Activated B cell treated with CpG ODN at 0.5 μM for 24 hours (primary cell): ENCODE measurements around the gene VN1R2. TPM values are rescaled to one million over a fixed set of nuclear protein-coding genes. Genes with fewer than 3 reads are reported as not detected.
"Not testable (repeated sequence)": the region's sequence is repeated elsewhere in the genome, so short reads cannot be mapped to it uniquely, and the experiment has no call there.

Experiments
- ATAC-seq: fragments of 200-7000 bp; cut with Tn5 transposase; one replicate; pipeline ENCODE4 v1.10.0; 2021; ENCODE audit warnings: low read depth, mild to moderate bottlenecking, moderate library complexity
- CTCF ChIA-PET: fragments of 350-600 bp; sonication (Branson Sonifier 250); formaldehyde crosslinking; loops from one replicate; lab custom pipeline; 2021; ENCODE audit warnings: antibody characterized with exemption; lab: Charles Lee
- POLR2A ChIA-PET: fragments of 350-600 bp; sonication (Branson Sonifier 250); formaldehyde crosslinking; loops from one replicate; lab custom pipeline; 2021; ENCODE audit warnings: antibody characterized with exemption; lab: Charles Lee
- DNase-seq: peaks from one replicate; pipeline ENCODE4 v3.0.0; 2022
- H3K27ac Mint-ChIP-seq: one replicate; pipeline ENCODE4 v1.8.0; 2020; ENCODE audit warnings: mixed read lengths
- H3K27me3 Mint-ChIP-seq: one replicate; pipeline ENCODE4 v1.8.0; 2021; ENCODE audit warnings: mixed read lengths
- H3K36me3 Mint-ChIP-seq: one replicate; pipeline ENCODE4 v1.8.0; 2021; ENCODE audit warnings: low read depth, mixed read lengths
- H3K4me1 Mint-ChIP-seq: one replicate; pipeline ENCODE4 v1.8.0; 2021; ENCODE audit warnings: mixed read lengths
- H3K4me3 Mint-ChIP-seq: one replicate; pipeline ENCODE4 v1.8.0; 2020; ENCODE audit warnings: mild to moderate bottlenecking, mixed read lengths
- H3K9me3 Mint-ChIP-seq: one replicate; pipeline ENCODE4 v1.8.0; 2020; ENCODE audit warnings: mixed read lengths
- intact Hi-C: fragments of 100-400 bp; cut with micrococcal nuclease; formaldehyde crosslinking; loops from one replicate; pipeline ENCODE4 v1.15.1; 2024
- total RNA-seq: library from RNA; stranded (reverse); gene quantifications from 2 replicates; pipeline ENCODE4 v1.2.3, GENCODE V29; 2022
- TF ChIP-seq, protein P1 (sequence below): fragments of 200-600 bp; IDR thresholded peaks from one replicate; pipeline ENCODE4 v1.8.0; 2022; ENCODE audit warnings: antibody characterized with exemption, mild to moderate bottlenecking

Gene VN1R2, protein sequence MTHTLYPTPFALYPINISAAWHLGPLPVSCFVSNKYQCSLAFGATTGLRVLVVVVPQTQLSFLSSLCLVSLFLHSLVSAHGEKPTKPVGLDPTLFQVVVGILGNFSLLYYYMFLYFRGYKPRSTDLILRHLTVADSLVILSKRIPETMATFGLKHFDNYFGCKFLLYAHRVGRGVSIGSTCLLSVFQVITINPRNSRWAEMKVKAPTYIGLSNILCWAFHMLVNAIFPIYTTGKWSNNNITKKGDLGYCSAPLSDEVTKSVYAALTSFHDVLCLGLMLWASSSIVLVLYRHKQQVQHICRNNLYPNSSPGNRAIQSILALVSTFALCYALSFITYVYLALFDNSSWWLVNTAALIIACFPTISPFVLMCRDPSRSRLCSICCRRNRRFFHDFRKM
- total RNA-seq = not detected in 2 replicates

- DNase-seq, H3K27ac Mint-ChIP-seq, POLR2A ChIA-PET, H3K27me3 Mint-ChIP-seq, H3K4me3 Mint-ChIP-seq, ATAC-seq, CTCF ChIA-PET: not testable (repeated sequence)
- peaks cover 25% of the 10 kb centered on the region for H3K9me3 Mint-ChIP-seq
- peaks cover 12% of the 10 kb centered on the region for H3K4me1 Mint-ChIP-seq
- H3K36me3 Mint-ChIP-seq = peaks cover 13% of the 10 kb centered on the region
- intact Hi-C loops = loop anchor here (10.0 kb wide), 2 partner anchors 103 to 153 kb away; partner anchors contain the start of genes ZNF160 and ZNF347
Measured at GRCh38 chr19:53257715-53258342, at the start of gene VN1R2. TSS of gene VN1R2 (plus strand) at chr19:53258292. CDS start at chr19:53258376, 84 bp downstream.

- POLR2A ChIA-PET, H3K4me3 Mint-ChIP-seq, ATAC-seq, H3K4me1 Mint-ChIP-seq, H3K27ac Mint-ChIP-seq, CTCF ChIA-PET, H3K27me3 Mint-ChIP-seq, DNase-seq, intact Hi-C loops: not testable (repeated sequence)
- Mint-ChIP-seq H3K36me3 (peaks cover 75% of the 10 kb centered on the region), H3K9me3 (peaks cover 52% of the 10 kb centered on the region)
Measured at GRCh38 chr19:53211554-53211953, 46.5 kb upstream of the VN1R2 start.

DNA sequence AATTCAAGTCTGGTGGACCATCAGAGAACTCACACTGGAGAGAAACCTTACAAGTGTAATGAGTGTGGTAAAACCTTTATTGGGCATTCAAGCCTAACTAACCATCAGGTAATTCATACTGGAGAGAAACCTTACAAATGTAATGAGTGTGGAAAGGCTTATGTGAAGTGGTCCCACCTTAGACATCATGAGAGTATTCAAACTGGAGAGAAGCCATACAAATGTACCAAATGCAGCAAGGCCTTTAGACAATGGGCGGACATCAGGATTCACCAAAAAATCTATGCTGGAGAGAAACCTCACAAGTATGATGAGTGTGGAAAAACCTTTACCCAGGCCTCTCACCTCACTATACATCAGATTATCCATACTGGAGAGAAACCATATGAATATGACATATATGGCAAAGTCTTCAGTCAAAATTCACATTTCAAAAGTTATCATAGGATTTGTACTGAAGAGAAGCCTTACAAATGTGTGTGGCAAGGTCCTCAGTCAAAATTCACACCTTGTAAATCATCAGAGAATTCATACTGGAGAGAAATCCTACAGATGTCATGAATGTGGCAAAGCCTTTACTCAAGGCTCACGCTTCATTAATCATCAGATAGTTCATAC is 45.3 kb upstream of the VN1R2 start:
- peaks cover 64% of the 10 kb centered on the region for H3K36me3 Mint-ChIP-seq
- DNase-seq (no peak), ATAC-seq (no peak)
- intact Hi-C loops = no loop called here
- CTCF ChIA-PET = no interaction called here
- no peak overlapping the region for H3K4me3 Mint-ChIP-seq
- no peaks in the 10 kb centered on the region for H3K4me1 Mint-ChIP-seq
- TF ChIP-seq, protein P1, sequence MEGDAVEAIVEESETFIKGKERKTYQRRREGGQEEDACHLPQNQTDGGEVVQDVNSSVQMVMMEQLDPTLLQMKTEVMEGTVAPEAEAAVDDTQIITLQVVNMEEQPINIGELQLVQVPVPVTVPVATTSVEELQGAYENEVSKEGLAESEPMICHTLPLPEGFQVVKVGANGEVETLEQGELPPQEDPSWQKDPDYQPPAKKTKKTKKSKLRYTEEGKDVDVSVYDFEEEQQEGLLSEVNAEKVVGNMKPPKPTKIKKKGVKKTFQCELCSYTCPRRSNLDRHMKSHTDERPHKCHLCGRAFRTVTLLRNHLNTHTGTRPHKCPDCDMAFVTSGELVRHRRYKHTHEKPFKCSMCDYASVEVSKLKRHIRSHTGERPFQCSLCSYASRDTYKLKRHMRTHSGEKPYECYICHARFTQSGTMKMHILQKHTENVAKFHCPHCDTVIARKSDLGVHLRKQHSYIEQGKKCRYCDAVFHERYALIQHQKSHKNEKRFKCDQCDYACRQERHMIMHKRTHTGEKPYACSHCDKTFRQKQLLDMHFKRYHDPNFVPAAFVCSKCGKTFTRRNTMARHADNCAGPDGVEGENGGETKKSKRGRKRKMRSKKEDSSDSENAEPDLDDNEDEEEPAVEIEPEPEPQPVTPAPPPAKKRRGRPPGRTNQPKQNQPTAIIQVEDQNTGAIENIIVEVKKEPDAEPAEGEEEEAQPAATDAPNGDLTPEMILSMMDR = no peak
- no peaks in the 10 kb centered on the region for H3K27me3 Mint-ChIP-seq
- no peak overlapping the region for H3K27ac Mint-ChIP-seq
- POLR2A ChIA-PET = no interaction called here
- peaks cover 46% of the 10 kb centered on the region for H3K9me3 Mint-ChIP-seq

- H3K27ac Mint-ChIP-seq, POLR2A ChIA-PET, H3K4me3 Mint-ChIP-seq, H3K4me1 Mint-ChIP-seq, ATAC-seq, DNase-seq, CTCF ChIA-PET, H3K27me3 Mint-ChIP-seq, intact Hi-C loops: not testable (repeated sequence)
- Mint-ChIP-seq H3K9me3 (peaks cover 46% of the 10 kb centered on the region), H3K36me3 (peaks cover 23% of the 10 kb centered on the region)
Measured at GRCh38 chr19:53222716-53223115, 35.4 kb upstream of the VN1R2 start.

- no peaks in the 10 kb centered on the region for H3K27me3 Mint-ChIP-seq
- intact Hi-C loops = no loop called here
- H3K9me3 Mint-ChIP-seq = peaks cover 46% of the 10 kb centered on the region
- TF ChIP-seq, protein P1 = no peak
- CTCF ChIA-PET = no interaction called here
- no peak for ATAC-seq
- POLR2A ChIA-PET = no interaction called here
- no peak overlapping the region for H3K27ac Mint-ChIP-seq
- no peak overlapping the region for H3K4me3 Mint-ChIP-seq
- no peak for DNase-seq
- peaks cover 22% of the 10 kb centered on the region for H3K36me3 Mint-ChIP-seq
- H3K4me1 Mint-ChIP-seq = no peaks in the 10 kb centered on the region
Measured at GRCh38 chr19:53224606-53225005, 33.5 kb upstream of the VN1R2 start.

GRCh38 chr19:53237114-53237777 is 20.8 kb upstream of the VN1R2 start:
- H3K36me3 Mint-ChIP-seq = peaks cover 60% of the 10 kb centered on the region
- DNase-seq (no peak), ATAC-seq (no peak)
- POLR2A ChIA-PET = no interaction called here
- no peak overlapping the region for H3K4me3 Mint-ChIP-seq
- intact Hi-C loops = no loop called here
- CTCF ChIA-PET = no interaction called here
- H3K27me3 Mint-ChIP-seq = no peaks in the 10 kb centered on the region
- peaks cover 49% of the 10 kb centered on the region for H3K9me3 Mint-ChIP-seq
- TF ChIP-seq, protein P1 = no peak
- no peak overlapping the region for H3K27ac Mint-ChIP-seq
- no peaks in the 10 kb centered on the region for H3K4me1 Mint-ChIP-seq
